ENCODE data around the gene RAB28. TPM values are rescaled to one million over a fixed set of nuclear protein-coding genes. Genes with fewer than 3 reads are reported as not detected.

RAB28 gene
- total RNA-seq, 1 experiment from 2014 or later, result 12.1 TPM

- DNase-seq (ENCODE audit: low read depth, low spot score) (no peak), ATAC-seq (no peak)
- POLR2A ChIA-PET, result no interaction called here
- no TSS peak for BruUV-seq (replicated peaks)
- H2AFZ ChIP-seq (ENCODE audit: low read depth, low read length, poor library complexity, severe bottlenecking), result no peak overlapping the region
- H3K36me3 ChIP-seq (ENCODE audit: control insufficient read depth in 1 of 2, insufficient read depth in 2 of 2, low read length in 2 of 2), result no peaks in the 10 kb centered on the region
- CTCF ChIA-PET, result no interaction called here
- no peaks in the 10 kb centered on the region for H4K20me1 ChIP-seq (ENCODE audit: insufficient read depth)
- no peaks in the 10 kb centered on the region for H3K27me3 ChIP-seq (ENCODE audit: insufficient read depth, low read length)
- H3K9me3 ChIP-seq (ENCODE audit: control insufficient read depth in 1 of 2, insufficient read depth in 1 of 2, low read depth in 1 of 2, low read length in 2 of 2), result no peaks in the 10 kb centered on the region
- H3K4me2 ChIP-seq (ENCODE audit: low read length), result no peak overlapping the region
- no peak overlapping the region for H3K4me3 ChIP-seq (replicated peaks in 1 of 2; ENCODE audit: low read depth in 1 of 2, low read length in 2 of 2)
- H3K79me2 ChIP-seq (ENCODE audit: insufficient read depth, low read length), result peaks cover 35% of the 10 kb centered on the region
- peaks cover 0 to 13% of the 10 kb centered on the region in 2 experiments; a peak in 2 of 4 replicates for H3K4me1 ChIP-seq (ENCODE audit: control insufficient read depth in 1 of 2, insufficient read depth in 2 of 2, low read length in 2 of 2)
- intact Hi-C loops (cut with micrococcal nuclease), result no loop called here
- H3K27ac ChIP-seq (ENCODE audit: low read depth, low read length), result no peak overlapping the region
- RAD21 ChIA-PET (ENCODE audit: low non-redundant PET in 1 of 2, low total read pairs in 2 of 2, uncharacterized antibody in 2 of 2, unreplicated experiment in 2 of 2), result no interaction called here
- TF ChIP-seq CEBPB (IDR thresholded peaks at IDR 0.05; ENCODE audit: low read depth) (no peak), MAX (IDR thresholded peaks at IDR 0.05) (no peak), SP1 (IDR thresholded peaks at IDR 0.05; ENCODE audit: low read depth) (no peak), JUND (IDR thresholded peaks at IDR 0.05) (no peak), YY1 (IDR thresholded peaks at IDR 0.05; ENCODE audit: extremely low read depth, insufficient replicate concordance, low read depth, low read length) (no peak), ZNF274 (IDR thresholded peaks at IDR 0.05; ENCODE audit: low read depth, low read length) (no peak), REST (IDR thresholded peaks at IDR 0.05; ENCODE audit: low read depth) (no peak), EZH2phosphoT487 (IDR thresholded peaks at IDR 0.05; ENCODE audit: borderline replicate concordance) (no peak), CBX3 (IDR thresholded peaks at IDR 0.05; ENCODE audit: low read depth) (no peak), ELF1 (IDR thresholded peaks at IDR 0.05; ENCODE audit: borderline replicate concordance, low read depth) (no peak), POLR2AphosphoS5 (IDR thresholded peaks at IDR 0.05; ENCODE audit: low read depth, low read length) (no peak)
- H3K9me2 ChIP-seq (ENCODE audit: insufficient read depth), result no peaks in the 10 kb centered on the region
- H3K9ac ChIP-seq (ENCODE audit: low read length), result no peak overlapping the region
Measured at GRCh38 chr4:13478131-13478530, 6.0 kb downstream of the RAB28 start.

Measured in HCT116 (cell line).